ENCODE results near the gene COL18A1.

DNA sequence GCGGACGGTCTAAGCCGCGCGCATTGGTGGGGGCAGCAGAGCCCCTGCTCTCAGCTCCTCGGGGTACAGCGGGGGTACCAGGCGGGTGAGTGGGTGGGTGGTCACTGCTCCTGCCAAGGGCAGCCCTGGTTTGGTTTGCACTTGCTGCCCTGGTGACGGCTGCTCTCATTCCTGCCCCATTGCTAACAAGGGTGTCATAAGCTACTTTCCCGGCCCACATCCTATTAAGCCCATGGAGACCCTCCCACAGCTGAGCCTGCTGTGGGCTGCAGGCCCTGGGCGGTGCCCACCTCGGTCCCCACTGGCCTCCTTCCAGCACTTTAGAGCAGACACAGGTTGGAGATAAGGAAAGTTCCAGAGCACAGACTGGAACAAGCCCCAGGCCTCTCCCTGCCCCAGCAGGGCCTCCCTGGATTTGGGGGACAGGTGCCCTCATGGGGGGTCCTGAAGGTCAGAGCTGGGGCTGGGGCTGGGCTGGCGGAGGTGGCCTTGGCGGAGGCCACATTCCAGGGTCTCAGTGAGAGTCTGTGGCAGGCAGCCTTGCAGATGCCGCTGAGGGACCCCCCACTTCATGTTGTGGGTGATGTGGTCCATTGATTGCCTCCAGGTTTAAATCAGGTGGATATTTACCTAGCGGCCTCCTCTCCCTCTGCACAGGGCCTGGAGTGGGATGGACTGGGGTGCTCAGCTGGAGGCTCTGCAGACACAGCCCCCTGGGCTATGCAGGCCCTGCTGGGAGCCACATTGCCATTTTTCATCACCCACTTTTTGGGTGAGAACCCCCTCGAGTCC lies 27.0 kb downstream of the COL18A1 start:
- TF ChIP-seq CTCF (IDR thresholded peaks at IDR 0.05) (no peak), EZH2 (IDR thresholded peaks at IDR 0.05; ENCODE audit: borderline replicate concordance, insufficient read depth, low read depth, low read length, poor library complexity, severe bottlenecking) (no peak)
